HL-60 (cell line): ENCODE results near the gene GLI3.

Experiments used
- CTCF ChIP-seq: IDR thresholded peaks from one replicate; pipeline ENCODE4 v1.5.1; 2011; ENCODE audit warnings: low read length, control low read depth, inconsistent platforms; ENCODE audit not compliant: insufficient read depth
- GABPA ChIP-seq: IDR thresholded peaks from 2 replicates; pipeline ENCODE4 v1.6.1; 2012; ENCODE audit warnings: low read depth
- POLR2AphosphoS5 ChIP-seq: IDR thresholded peaks from 2 replicates; pipeline ENCODE4 v1.6.1; 2012; ENCODE audit warnings: low read depth
- REST ChIP-seq: IDR thresholded peaks from 2 replicates; pipeline ENCODE4 v1.6.1; 2012; ENCODE audit warnings: low read depth; ENCODE audit not compliant: insufficient replicate concordance
- SPI1 ChIP-seq: IDR thresholded peaks from 2 replicates; pipeline ENCODE4 v1.6.1; 2012; ENCODE audit warnings: low read depth, mild to moderate bottlenecking, borderline replicate concordance

GRCh38 chr7:41964183-41964753 is 272.7 kb downstream of the GLI3 start:
- TF ChIP-seq CTCF (no peak), POLR2AphosphoS5 (no peak), SPI1 (no peak), REST (no peak), GABPA (no peak)
